Endothelial cell of umbilical vein (primary cell): ENCODE results near the gene AKAP8. TPM values are rescaled to one million over a fixed set of nuclear protein-coding genes. Genes with fewer than 3 reads are reported as not detected.
A peak's percentile ranks its signal among the peaks of the same experiment; 100 is the strongest.

Source experiments
- BruUV-seq: library from RNA; stranded (reverse); fragments of 400-500 nt; replicated peaks from 2 replicates; lab custom pipeline; 2021; lab: Mats Ljungman, UMichigan
- CTCF ChIA-PET: fragments of 300-600, 350-600 bp; sonication (Branson Sonifier 250); formaldehyde crosslinking; loops from one replicate; lab custom pipeline; 2021; ENCODE audit warnings: antibody characterized with exemption, inconsistent platforms; lab: Charles Lee
- POLR2A ChIA-PET: fragments of 300-600, 350-600 bp; sonication (Branson Sonifier 250); formaldehyde crosslinking; loops from one replicate; lab custom pipeline; 2021; ENCODE audit warnings: antibody characterized with exemption, inconsistent platforms; lab: Charles Lee
- DNase-seq: peaks from one replicate; pipeline ENCODE4 v3.0.0-alpha.2; 2011; ENCODE audit warnings: low read depth, low spot score
- FAIRE-seq: peaks from 2 replicates; lab custom pipeline; 2011; peaks lifted over from hg19 to GRCh38; lab: Jason Lieb, UNC
- H2AFZ ChIP-seq: 2 replicates; pipeline ENCODE4 v1.6.0; 2012; ENCODE audit warnings: low read depth, low read length, control low read depth, inconsistent platforms
- H3K27ac ChIP-seq: 2 replicates; pipeline ENCODE4 v1.5.1; 2011; ENCODE audit warnings: low read depth, mild to moderate bottlenecking, control low read depth, low read length, moderate library complexity; ENCODE audit not compliant: insufficient read depth
- H3K27me3 ChIP-seq, 2 experiments: 2 replicates each; pipeline versions ENCODE4 v1.6.0 to v1.6.1; 2011; ENCODE audit warnings: low read length in 2 of 2, mixed read lengths in 1 of 2; ENCODE audit not compliant: control insufficient read depth in 2 of 2, insufficient read depth in 2 of 2
- H3K36me3 ChIP-seq, 2 experiments: 2 replicates in 1 of 2; 3 replicates in 1 of 2; pipeline ENCODE4 v1.5.1; 2011; ENCODE audit warnings: low read length in 2 of 2, mild to moderate bottlenecking in 1 of 2, moderate library complexity in 1 of 2; ENCODE audit not compliant: control insufficient read depth in 2 of 2, insufficient read depth in 2 of 2; ENCODE audit errors: extremely low read depth in 1 of 2
- H3K4me1 ChIP-seq: 3 replicates; pipeline ENCODE4 v1.5.1; 2011; ENCODE audit warnings: mild to moderate bottlenecking, low read length; ENCODE audit not compliant: control insufficient read depth, insufficient read depth; ENCODE audit errors: extremely low read depth
- H3K4me2 ChIP-seq: 2 replicates; pipeline ENCODE4 v1.6.1; 2011; ENCODE audit warnings: low read length, control low read depth, mixed read lengths; ENCODE audit not compliant: insufficient read depth
- H3K4me3 ChIP-seq, 3 experiments: fragments of 200-600 bp in 1 of 3; sonication (generic), shearing (Covaris generic) in 1 of 3; replicated peaks in 1 of 3; 2 replicates each; pipeline ENCODE4 v1.5.1; 2011 to 2016; ENCODE audit warnings: control low read depth in 3 of 3, low read length in 3 of 3, mild to moderate bottlenecking in 2 of 3, inconsistent platforms in 1 of 3, low read depth in 1 of 3, moderate library complexity in 1 of 3; ENCODE audit not compliant: insufficient read depth in 1 of 3
- H3K79me2 ChIP-seq: 2 replicates; pipeline ENCODE4 v1.6.0; 2012; ENCODE audit warnings: low read length, inconsistent platforms; ENCODE audit not compliant: control insufficient read depth, insufficient read depth
- H3K9ac ChIP-seq: replicated peaks from 2 replicates; pipeline ENCODE3; 2011; ENCODE audit warnings: low read length, control low read depth; ENCODE audit not compliant: insufficient read depth; ENCODE audit errors: extremely low read depth
- H3K9me1 ChIP-seq: replicated peaks from 3 replicates; pipeline ENCODE4 v1.6.0; 2011; ENCODE audit warnings: mild to moderate bottlenecking, low read length; ENCODE audit not compliant: control insufficient read depth, insufficient read depth; ENCODE audit errors: extremely low read depth
- H3K9me3 ChIP-seq: replicated peaks from 2 replicates; pipeline ENCODE4 v1.5.1; 2012; ENCODE audit warnings: low read length, inconsistent platforms; ENCODE audit not compliant: control insufficient read depth, insufficient read depth
- H4K20me1 ChIP-seq: replicated peaks from 2 replicates; pipeline ENCODE3; 2011; ENCODE audit warnings: mild to moderate bottlenecking, low read length; ENCODE audit not compliant: control insufficient read depth, insufficient read depth; ENCODE audit errors: extremely low read depth
- CTCF ChIP-seq, 2 donors: IDR thresholded peaks; 1 replicate in 1 of 2; 2 replicates in 1 of 2; pipeline ENCODE4 v1.5.1; 2011; ENCODE audit warnings: low read length in 2 of 2, mild to moderate bottlenecking in 2 of 2, moderate library complexity in 2 of 2, control low read depth in 1 of 2, inconsistent platforms in 1 of 2, low read depth in 1 of 2; ENCODE audit not compliant: insufficient read depth in 1 of 2; ENCODE audit errors: extremely low read depth in 1 of 2
- EZH2 ChIP-seq: IDR thresholded peaks from 2 replicates; pipeline ENCODE4 v1.6.1; 2012; ENCODE audit warnings: borderline replicate concordance, low read depth, mild to moderate bottlenecking, moderate library complexity, low read length, inconsistent platforms; ENCODE audit not compliant: severe bottlenecking
- FOS ChIP-seq: IDR thresholded peaks from 2 replicates; pipeline ENCODE4 v1.6.1; 2011; ENCODE audit warnings: mild to moderate bottlenecking, low read length, moderate library complexity, borderline replicate concordance; ENCODE audit not compliant: insufficient read depth
- GATA2 ChIP-seq: IDR thresholded peaks from 2 replicates; pipeline ENCODE4 v1.7.0; 2011; ENCODE audit warnings: low read depth, mild to moderate bottlenecking, moderate library complexity, mixed read lengths, low read length; ENCODE audit not compliant: insufficient read length, insufficient read depth
- JUN ChIP-seq: IDR thresholded peaks from 2 replicates; pipeline ENCODE4 v1.6.1; 2011; ENCODE audit warnings: borderline replicate concordance, low read depth; ENCODE audit not compliant: insufficient read length, insufficient read depth
- MAX ChIP-seq: IDR thresholded peaks from 2 replicates; pipeline ENCODE4 v1.6.1; 2011; ENCODE audit not compliant: insufficient read depth, insufficient read length
- MYC ChIP-seq: IDR thresholded peaks from one replicate; pipeline ENCODE4 v1.6.1; 2011; ENCODE audit warnings: mild to moderate bottlenecking, low read depth, low read length
- POLR2A ChIP-seq: IDR thresholded peaks from 2 replicates; pipeline ENCODE4 v1.6.1; 2012; ENCODE audit warnings: low read depth, mild to moderate bottlenecking, control low read depth, low read length
- POLR2AphosphoS5 ChIP-seq: IDR thresholded peaks from 2 replicates; pipeline ENCODE4 v1.6.1; 2012; ENCODE audit warnings: low read depth, mild to moderate bottlenecking, control low read depth, low read length, moderate library complexity; ENCODE audit not compliant: insufficient read depth
- dilution Hi-C: fragments of 300-500 bp; cut with MboI; formaldehyde crosslinking; loops from one replicate; pipeline ENCODE4 v1.15.0; 2019; ENCODE audit warnings: low sequenced_read_pairs; ENCODE audit not compliant: extremely low pct_ligation_motif_present
- intact Hi-C: fragments of 100-400 bp; cut with micrococcal nuclease; formaldehyde crosslinking; loops from one replicate; pipeline ENCODE4 v1.10.0; 2022
- polyA plus RNA-seq, 4 experiments: library from polyadenylated mRNA; depleted of rRNA in 3 of 4; stranded (reverse) in 3 of 4; unstranded in 1 of 4; fragments of >200 nt; gene quantifications; 2 replicates each; pipeline versions ENCODE4 v1.2.1 to v1.2.3, GENCODE V29; 2011 to 2012; ENCODE audit warnings: missing spikeins in 1 of 4
- total RNA-seq: library from RNA; stranded (reverse); gene quantifications from 2 replicates; pipeline ENCODE4 v1.2.3, GENCODE V29; 2021

AKAP8 gene
- total and polyA plus RNA-seq, 2 donors (not counting 3 experiments of a cell fraction or from before 2014, with no cell fraction given): 16.4 to 44.1 TPM

GRCh38 chr19:15379999-15380647, 536 bp upstream of the AKAP8 start:
- intact Hi-C loops: loop anchor here (1.0 to 5.0 kb wide), 4 partner anchors 39 to 273 kb away; partner anchors contain the start of gene SYDE1
- Histone ChIP-seq H3K79me2 (peaks cover 38% of the 10 kb centered on the region), H3K36me3 (no peaks in the 10 kb centered on the region), H3K27ac (no peak overlapping the region), H4K20me1 (no peaks in the 10 kb centered on the region), H3K4me3 (peak overlapping the region; percentile 26 to 57 (median 28)), H2AFZ (peak overlapping the region; percentile 3), H3K9ac (peak overlapping the region; percentile 33), H3K27me3 (no peaks in the 10 kb centered on the region), H3K4me2 (peak overlapping the region; percentile 53), H3K4me1 (peaks cover 18% of the 10 kb centered on the region), H3K9me3 (no peaks in the 10 kb centered on the region), H3K9me1 (no peaks in the 10 kb centered on the region)
- ChIA-PET POLR2A (interaction anchor here (0.6 to 3.1 kb wide), 4 partner anchors 20 to 1081 kb away, joined by 3 to 12 read pairs (median 3); partner anchors contain the start of gene AKAP8L), CTCF (interaction anchor here (0.8 to 3.5 kb wide), 11 partner anchors 21 to 279 kb away, joined by 3 to 32 read pairs (median 5); partner anchors contain the start of gene AKAP8L)
- no peak for TF ChIP-seq POLR2AphosphoS5
- no peak for TF ChIP-seq CTCF (IDR thresholded peaks at IDR 0.05; ENCODE audit: extremely low read depth in 1 of 2, insufficient read depth in 1 of 2, low read depth in 1 of 2, low read length in 2 of 2)
- no peak for TF ChIP-seq EZH2
- no peak for TF ChIP-seq FOS
- TF ChIP-seq POLR2A: no peak
- no peak for TF ChIP-seq GATA2
- no peak for TF ChIP-seq MYC
- TF ChIP-seq JUN: no peak
- no peak for TF ChIP-seq MAX
- dilution Hi-C loops: no loop called here
- BruUV-seq: no TSS peak
- DNase-seq: peak; percentile 64
- FAIRE-seq: peak; percentile 58
